CD14-positive monocyte (primary cell): ENCODE measurements around the gene CTDSPL. TPM values are rescaled to one million over a fixed set of nuclear protein-coding genes. Genes with fewer than 3 reads are reported as not detected.

Experiments used
- DNase-seq, 3 donors: peaks; one replicate each; pipeline ENCODE4 v3.0.0-alpha.2; 2011 to 2022
- H2AFZ ChIP-seq: 2 replicates; pipeline ENCODE4 v1.6.0; 2012; ENCODE audit warnings: mild to moderate bottlenecking, low read depth, low read length, inconsistent platforms; ENCODE audit not compliant: insufficient read depth, poor library complexity, severe bottlenecking
- H3K27ac ChIP-seq, 2 donors: 1 replicate in 1 of 2; 2 replicates in 1 of 2; pipeline ENCODE4 v1.5.1; 2012 to 2013; ENCODE audit warnings: low read length in 2 of 2, control low read depth in 1 of 2, inconsistent platforms in 1 of 2, low read depth in 1 of 2, mild to moderate bottlenecking in 1 of 2
- H3K27me3 ChIP-seq, 2 donors: one replicate each; pipeline versions ENCODE4 v1.6.0 to v1.6.1; 2011 to 2013; ENCODE audit warnings: low read length in 2 of 2; ENCODE audit not compliant: control insufficient read depth in 2 of 2, insufficient read depth in 2 of 2
- H3K36me3 ChIP-seq, 2 donors: replicated peaks in 1 of 2; 1 replicate in 1 of 2; 2 replicates in 1 of 2; pipeline versions ENCODE4 v1.5.1 to v1.6.1; 2012 to 2013; ENCODE audit warnings: low read length in 2 of 2, control low read depth in 1 of 2, inconsistent platforms in 1 of 2, mild to moderate bottlenecking in 1 of 2; ENCODE audit not compliant: insufficient read depth in 2 of 2, control insufficient read depth in 1 of 2
- H3K4me1 ChIP-seq, 2 donors: 1 replicate in 1 of 2; 2 replicates in 1 of 2; pipeline versions ENCODE4 v1.5.1 to v1.6.1; 2012 to 2013; ENCODE audit warnings: low read length in 2 of 2, control low read depth in 1 of 2, inconsistent platforms in 1 of 2, mild to moderate bottlenecking in 1 of 2, moderate library complexity in 1 of 2; ENCODE audit not compliant: insufficient read depth in 2 of 2, control insufficient read depth in 1 of 2
- H3K4me2 ChIP-seq: replicated peaks from 2 replicates; pipeline ENCODE3; 2012; ENCODE audit warnings: low read length, moderate library complexity, mild to moderate bottlenecking; ENCODE audit not compliant: poor library complexity, severe bottlenecking; ENCODE audit errors: extremely low read depth
- H3K4me3 ChIP-seq, 3 experiments: fragments of 200-600 bp in 1 of 3; sonication (generic) in 1 of 3; replicated peaks in 1 of 3; 1 replicate in 2 of 3; 2 replicates in 1 of 3; pipeline ENCODE4 v1.5.1; 2011 to 2013; ENCODE audit warnings: low read length in 3 of 3, mild to moderate bottlenecking in 3 of 3, control low read depth in 2 of 3, low read depth in 2 of 3, inconsistent platforms in 1 of 3, moderate library complexity in 1 of 3
- H3K79me2 ChIP-seq: 2 replicates; pipeline ENCODE4 v1.6.0; 2012; ENCODE audit warnings: mild to moderate bottlenecking, control low read depth, inconsistent platforms, low read length, moderate library complexity; ENCODE audit not compliant: insufficient read depth
- H3K9ac ChIP-seq: 2 replicates; pipeline ENCODE4 v1.6.0; 2017; ENCODE audit warnings: low read length, mild to moderate bottlenecking; ENCODE audit not compliant: insufficient read depth, poor library complexity, severe bottlenecking
- H3K9me3 ChIP-seq, 2 donors: replicated peaks in 1 of 2; 1 replicate in 1 of 2; 2 replicates in 1 of 2; pipeline versions ENCODE4 v1.5.1 to v1.6.1; 2012 to 2013; ENCODE audit warnings: low read length in 2 of 2, control low read depth in 1 of 2; ENCODE audit not compliant: control insufficient read depth in 1 of 2, insufficient read depth in 1 of 2
- H4K20me1 ChIP-seq: 2 replicates; pipeline ENCODE4 v1.6.0; 2012; ENCODE audit warnings: mild to moderate bottlenecking, low read length, control low read depth, moderate library complexity; ENCODE audit not compliant: insufficient read depth
- H3K27ac Mint-ChIP-seq, 7 donors: one replicate each; pipeline ENCODE4 v1.8.0; 2020; ENCODE audit warnings: mild to moderate bottlenecking in 7 of 7, mixed read lengths in 7 of 7, moderate library complexity in 6 of 7, inconsistent platforms in 2 of 7
- H3K27me3 Mint-ChIP-seq, 3 donors: one replicate each; pipeline ENCODE4 v1.8.0; 2021 to 2022; ENCODE audit warnings: low read depth in 3 of 3, mild to moderate bottlenecking in 3 of 3, mixed read lengths in 3 of 3, moderate library complexity in 3 of 3, inconsistent platforms in 1 of 3
- H3K36me3 Mint-ChIP-seq, 2 donors: one replicate each; pipeline ENCODE4 v1.8.0; 2020; ENCODE audit warnings: mixed read lengths in 2 of 2, inconsistent platforms in 1 of 2, mild to moderate bottlenecking in 1 of 2
- H3K4me1 Mint-ChIP-seq: one replicate; pipeline ENCODE4 v1.8.0; 2020; ENCODE audit warnings: mild to moderate bottlenecking, mixed read lengths
- H3K4me3 Mint-ChIP-seq, 2 donors: one replicate each; pipeline ENCODE4 v1.8.0; 2020; ENCODE audit warnings: mild to moderate bottlenecking in 2 of 2, mixed read lengths in 2 of 2, moderate library complexity in 1 of 2
- H3K9me3 Mint-ChIP-seq, 7 donors: one replicate each; pipeline ENCODE4 v1.8.0; 2020 to 2022; ENCODE audit warnings: mixed read lengths in 7 of 7, mild to moderate bottlenecking in 6 of 7, moderate library complexity in 6 of 7, inconsistent platforms in 2 of 7
- CTCF ChIP-seq: fragments of 200-600 bp; IDR thresholded peaks from one replicate; pipeline ENCODE4 v1.8.0; 2022; ENCODE audit warnings: antibody characterized with exemption, mild to moderate bottlenecking
- WGBS: methylation state at CpG from one replicate; pipeline ENCODE4 v1.1.5; 2013; ENCODE audit warnings: missing lambda C conversion rate; ENCODE audit not compliant: insufficient coverage; 5-methylcytosine and 5-hydroxymethylcytosine counted together
- intact Hi-C, 2 donors: fragments of 100-400 bp; cut with micrococcal nuclease; formaldehyde crosslinking; loops; one replicate each; pipeline versions ENCODE4 v1.15.0 to v1.15.1; 2023
- polyA plus RNA-seq, 3 donors: library from polyadenylated mRNA; depleted of rRNA in 1 of 3; unstranded in 2 of 3; stranded (reverse) in 1 of 3; fragments of 300-500 nt in 2 of 3; fragments of >200 nt in 1 of 3; fragmentation: Illumina TruSeq in 2 of 3; gene quantifications; 1 replicate in 2 of 3; 2 replicates in 1 of 3; pipeline ENCODE4 v1.2.3, GENCODE V29; 2012 to 2021

The CTDSPL gene
- polyA plus RNA-seq, 3 donors = 0.15 to 0.69 (median 0.33) TPM

GRCh38 chr3:37853691-37854413, 7.8 kb upstream of the CTDSPL start:
- H3K27me3 Mint-ChIP-seq = peaks cover 0 to 3% (median 1%) of the 10 kb centered on the region in 3 donors
- H3K4me3 Mint-ChIP-seq = no peak overlapping the region

More at GRCh38 chr3:37853691-37854413, 7.8 kb upstream of the CTDSPL start:
- no peaks in the 10 kb centered on the region for H3K36me3 ChIP-seq
- no peaks in the 10 kb centered on the region for H3K27me3 ChIP-seq
- no peaks in the 10 kb centered on the region for H3K4me1 ChIP-seq
- H3K4me2 ChIP-seq = no peak overlapping the region
- H3K4me3 ChIP-seq = no peak overlapping the region
- TF ChIP-seq CTCF = no peak
- H3K9ac ChIP-seq = no peak overlapping the region
- Mint-ChIP-seq H3K36me3 (peaks cover 5 to 10% of the 10 kb centered on the region in 2 donors), H3K4me1 (no peaks in the 10 kb centered on the region), H3K9me3 (peaks cover 0 to 3% (median 2%) of the 10 kb centered on the region in 7 donors), H3K27ac (no peak overlapping the region)
- no peaks in the 10 kb centered on the region for H3K9me3 ChIP-seq
- no peaks in the 10 kb centered on the region for H3K79me2 ChIP-seq
- H4K20me1 ChIP-seq = no peaks in the 10 kb centered on the region
- no peak overlapping the region for H3K27ac ChIP-seq
- intact Hi-C loops = loop anchor here (2.0 to 10.0 kb wide), 2 partner anchors 113 to 631 kb away; no protein-coding TSS in a partner anchor
- no peak overlapping the region for H2AFZ ChIP-seq
- 94% methylated on average over 10 of the region's 11 CpGs for WGBS
- DNase-seq = no peak
